Activated CD8-positive, alpha-beta memory T cell treated with anti-CD3 and anti-CD28 coated beads, Interleukin-2, amount 10 ng/mL, durations not matched to agents 7 days and 5 days (primary cell): ENCODE results near the gene TMEM217. TPM values are rescaled to one million over a fixed set of nuclear protein-coding genes. Genes with fewer than 3 reads are reported as not detected.
"Not testable (repeated sequence)": the region's sequence is repeated elsewhere in the genome, so short reads cannot be mapped to it uniquely, and the experiment has no call there.

ENCODE experiments used
- ATAC-seq: fragments of 150-1000 bp; cut with Tn5 transposase; one replicate; pipeline ENCODE4 v1.10.0; 2021; ENCODE audit warnings: moderate library complexity
- CTCF ChIA-PET: fragments of 350-600 bp; sonication (Branson Sonifier 250); formaldehyde crosslinking; loops from one replicate; lab custom pipeline; 2021; ENCODE audit warnings: antibody characterized with exemption; lab: Charles Lee
- DNase-seq: peaks from one replicate; pipeline ENCODE4 v3.0.0-alpha.2; 2020
- H3K27ac Mint-ChIP-seq: one replicate; pipeline ENCODE4 v1.8.0; 2021; ENCODE audit warnings: mild to moderate bottlenecking, mixed read lengths
- H3K27me3 Mint-ChIP-seq: one replicate; pipeline ENCODE4 v1.8.0; 2021; ENCODE audit warnings: mixed read lengths
- H3K36me3 Mint-ChIP-seq: one replicate; pipeline ENCODE4 v1.8.0; 2021; ENCODE audit warnings: mild to moderate bottlenecking, mixed read lengths
- H3K4me1 Mint-ChIP-seq: one replicate; pipeline ENCODE4 v1.8.0; 2021; ENCODE audit warnings: mixed read lengths
- H3K4me3 Mint-ChIP-seq: one replicate; pipeline ENCODE4 v1.8.0; 2021; ENCODE audit warnings: mild to moderate bottlenecking, moderate library complexity, mixed read lengths
- H3K9me3 Mint-ChIP-seq: one replicate; pipeline ENCODE4 v1.8.0; 2022; ENCODE audit warnings: low read depth, mixed read lengths
- total RNA-seq, 2 experiments: library from RNA; stranded (reverse); gene quantifications; one replicate each; pipeline ENCODE4 v1.2.3, GENCODE V29; 2021

Gene TMEM217
- 1 to 10 TPM; 2.7 to 5.7 TPM for total RNA-seq

DNA sequence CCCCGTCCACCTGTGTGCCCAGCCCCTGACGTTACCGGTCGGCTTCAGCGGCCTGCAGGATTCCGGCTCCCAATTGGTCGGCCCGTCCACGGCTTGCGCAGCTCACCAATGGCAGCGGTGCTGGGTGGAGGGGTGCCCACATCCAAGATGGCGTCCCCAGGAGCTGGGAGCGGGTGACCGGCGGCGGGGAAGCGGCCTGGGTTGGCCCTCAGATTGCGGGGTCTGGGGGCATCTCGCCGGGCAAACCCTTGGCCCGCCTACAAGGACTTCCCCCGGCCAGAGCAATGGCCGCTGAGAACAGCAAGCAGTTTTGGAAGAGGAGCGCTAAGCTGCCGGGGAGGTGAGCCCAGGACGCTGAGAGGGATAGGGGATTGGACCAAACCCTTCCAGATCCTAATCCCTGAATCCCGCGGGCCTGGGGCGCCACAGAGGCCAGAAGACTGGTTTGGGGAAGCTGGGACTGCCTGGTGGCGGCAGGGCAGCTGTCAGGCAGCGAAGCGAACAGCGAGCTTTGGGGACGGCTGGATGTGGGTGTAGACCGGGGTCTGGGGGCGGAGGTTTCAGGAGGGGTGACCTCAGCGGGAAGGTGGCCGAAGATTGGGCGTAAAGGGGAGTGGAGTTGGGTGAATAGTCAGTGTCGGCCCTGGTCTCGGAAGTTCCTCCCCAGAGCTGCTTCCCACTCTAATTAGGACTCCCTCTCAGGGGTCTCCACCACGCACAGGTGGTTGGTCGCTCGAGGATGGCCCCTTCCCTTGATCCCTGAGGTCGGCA is at the start of gene TMEM217, which contains the start of gene TBC1D22B:
Gene TMEM217 (minus strand): TSS at position 511 of the 771 bp plus-strand sequence. CDS start 39,114 bp downstream, outside the sequence.
Gene TBC1D22B (plus strand): TSS at position 139 of the 771 bp plus-strand sequence. CDS start 146 bp downstream, at position 285.
- peak; percentile 99 for ATAC-seq
- CTCF ChIA-PET, result interaction anchor here (0.7 to 2.1 kb wide), 11 partner anchors 13 to 240 kb away, joined by 3 to 8 read pairs (median 3); partner anchors contain the start of genes CMTR1 and PIM1
- DNase-seq, result peak; percentile 98
- H3K27me3 Mint-ChIP-seq, result no peaks in the 10 kb centered on the region
- H3K36me3 Mint-ChIP-seq, result peaks cover 17% of the 10 kb centered on the region
- H3K4me3 Mint-ChIP-seq, result peak within 1 kb of the TSS; percentile 82
- peak within 1 kb of the TSS; percentile 98 for H3K27ac Mint-ChIP-seq
- H3K4me1 Mint-ChIP-seq, result peaks cover 42% of the 10 kb centered on the region
- H3K9me3 Mint-ChIP-seq, result no peaks in the 10 kb centered on the region

DNA sequence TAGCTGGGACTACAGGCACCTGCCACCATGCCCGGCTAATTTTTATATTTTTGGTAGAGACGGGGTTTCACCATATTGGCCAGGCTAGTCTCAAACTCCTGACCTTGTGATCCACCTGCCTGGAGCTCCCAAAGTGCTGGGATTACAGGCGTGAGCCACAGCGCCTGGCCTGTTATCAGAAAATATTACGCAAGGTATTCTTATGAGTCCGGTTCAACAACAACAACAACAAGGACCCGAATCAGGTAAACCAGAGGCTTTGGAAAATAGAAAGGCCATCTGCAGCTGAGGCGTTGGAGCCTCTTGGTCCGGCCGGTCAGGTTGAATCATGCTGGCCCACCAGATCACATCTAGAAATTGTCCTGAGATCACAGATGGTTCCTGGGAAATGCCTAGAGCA is 49.5 kb upstream of the TMEM217 start:
- H3K4me1 Mint-ChIP-seq, H3K4me3 Mint-ChIP-seq, DNase-seq, H3K27ac Mint-ChIP-seq, H3K9me3 Mint-ChIP-seq, H3K27me3 Mint-ChIP-seq, ATAC-seq: not testable (repeated sequence)
- H3K36me3 Mint-ChIP-seq, result peaks cover 10% of the 10 kb centered on the region
- CTCF ChIA-PET, result interaction anchor here (0.6 to 1.3 kb wide), 3 partner anchors 16 to 68 kb away, joined by 3 read pairs; no protein-coding TSS in a partner anchor

DNA sequence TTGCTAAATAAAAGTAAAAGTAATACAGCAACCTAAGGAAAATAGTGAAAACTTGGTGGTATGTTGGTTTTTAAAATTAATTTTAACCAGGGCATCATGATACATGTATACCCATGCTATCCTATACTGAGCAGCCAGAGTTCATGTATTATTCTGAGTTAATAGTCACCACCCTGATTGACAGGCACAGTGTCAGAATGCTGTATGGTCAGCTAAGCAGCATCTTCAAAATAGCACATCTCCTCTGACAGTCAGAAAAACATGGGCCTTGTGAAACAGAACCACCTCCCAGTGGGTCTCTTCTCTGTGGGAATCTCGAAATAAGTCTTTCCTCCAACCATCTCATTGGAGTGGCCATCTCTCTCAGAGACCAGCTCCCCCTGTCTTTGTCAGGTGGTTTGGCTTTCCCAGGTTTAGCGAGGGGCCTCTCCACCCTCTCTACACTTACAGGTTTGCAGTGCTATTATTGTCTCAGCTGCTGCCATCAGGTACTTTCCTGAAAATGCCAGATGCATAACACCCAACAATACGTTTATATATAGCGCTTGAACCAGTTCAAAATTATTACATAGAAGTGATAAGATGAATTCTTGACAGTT is 48.8 kb upstream of the TMEM217 start:
- Mint-ChIP-seq H3K9me3 (no peaks in the 10 kb centered on the region), H3K27ac (no peak overlapping the region), H3K4me1 (peaks cover 9% of the 10 kb centered on the region), H3K36me3 (peaks cover 10% of the 10 kb centered on the region), H3K27me3 (no peaks in the 10 kb centered on the region), H3K4me3 (no peak overlapping the region)
- CTCF ChIA-PET, result interaction anchor here (0.6 to 1.3 kb wide), 3 partner anchors 19 to 68 kb away, joined by 3 to 5 read pairs (median 3); no protein-coding TSS in a partner anchor
- ATAC-seq, result no peak
- no peak for DNase-seq

DNA sequence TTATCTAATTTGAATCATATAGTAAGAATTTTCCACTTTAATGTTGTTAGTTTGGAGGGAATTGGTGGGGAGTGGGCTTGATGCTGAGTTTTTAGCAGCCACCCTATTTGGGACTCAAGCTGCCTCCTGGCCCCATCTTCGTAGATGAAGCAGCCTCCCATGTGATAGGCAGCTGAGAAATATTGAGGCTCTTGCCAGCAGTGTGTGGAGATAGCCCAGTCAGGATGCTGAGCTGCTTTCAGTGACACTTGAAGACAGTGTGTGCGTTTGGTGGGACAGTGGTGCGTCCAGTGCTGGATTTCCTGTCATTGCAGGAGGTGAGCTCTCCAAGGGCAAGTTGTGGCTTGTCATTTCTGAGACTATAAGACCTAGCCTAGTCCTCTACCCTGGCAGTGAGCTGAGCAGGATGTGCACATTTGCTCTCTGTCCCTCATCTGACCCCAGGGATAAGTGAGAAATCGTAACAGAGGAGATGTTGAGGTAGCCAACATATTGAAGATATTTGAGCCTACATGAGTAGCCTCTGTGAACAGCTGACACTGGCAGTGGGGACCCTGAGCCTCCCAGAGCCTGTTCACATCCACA is 48.0 kb upstream of the TMEM217 start:
- Mint-ChIP-seq H3K27ac (no peak overlapping the region), H3K9me3 (no peaks in the 10 kb centered on the region), H3K4me1 (peaks cover 7% of the 10 kb centered on the region), H3K4me3 (no peak overlapping the region), H3K36me3 (peaks cover 12% of the 10 kb centered on the region), H3K27me3 (no peaks in the 10 kb centered on the region)
- no peak for DNase-seq
- ATAC-seq, result no peak
- CTCF ChIA-PET, result interaction anchor here (1.0 to 4.7 kb wide), 4 partner anchors 9 to 284 kb away, joined by 4 to 26 read pairs (median 7); no protein-coding TSS in a partner anchor

DNA sequence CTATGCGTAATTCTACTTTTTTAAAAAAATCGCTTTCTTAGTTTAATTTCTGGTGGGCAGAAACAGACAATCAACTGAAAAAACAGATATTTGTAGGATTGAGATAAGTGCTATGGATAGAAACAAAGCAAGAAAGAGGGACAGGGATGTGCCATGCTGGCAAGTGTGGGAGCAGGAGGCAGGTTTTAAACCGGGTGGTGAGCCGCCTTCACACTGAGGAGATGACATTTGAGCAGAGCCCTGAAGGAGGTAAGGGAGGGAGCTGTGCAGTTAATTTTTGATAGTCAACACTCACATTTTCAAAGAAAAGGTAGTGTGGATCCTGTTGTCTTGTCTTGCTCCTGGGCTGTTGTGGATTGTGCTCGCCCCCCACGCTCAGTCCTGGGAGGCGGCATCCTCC is 46.8 kb upstream of the TMEM217 start:
- no peaks in the 10 kb centered on the region for H3K9me3 Mint-ChIP-seq
- no peak overlapping the region for H3K4me3 Mint-ChIP-seq
- no peaks in the 10 kb centered on the region for H3K27me3 Mint-ChIP-seq
- peaks cover 16% of the 10 kb centered on the region for H3K36me3 Mint-ChIP-seq
- ATAC-seq, result no peak
- peaks cover 6% of the 10 kb centered on the region for H3K4me1 Mint-ChIP-seq
- DNase-seq, result no peak
- H3K27ac Mint-ChIP-seq, result no peak overlapping the region
- CTCF ChIA-PET, result interaction anchor here (1.0 to 4.7 kb wide), 5 partner anchors 11 to 283 kb away, joined by 3 to 26 read pairs (median 4); no protein-coding TSS in a partner anchor

DNA sequence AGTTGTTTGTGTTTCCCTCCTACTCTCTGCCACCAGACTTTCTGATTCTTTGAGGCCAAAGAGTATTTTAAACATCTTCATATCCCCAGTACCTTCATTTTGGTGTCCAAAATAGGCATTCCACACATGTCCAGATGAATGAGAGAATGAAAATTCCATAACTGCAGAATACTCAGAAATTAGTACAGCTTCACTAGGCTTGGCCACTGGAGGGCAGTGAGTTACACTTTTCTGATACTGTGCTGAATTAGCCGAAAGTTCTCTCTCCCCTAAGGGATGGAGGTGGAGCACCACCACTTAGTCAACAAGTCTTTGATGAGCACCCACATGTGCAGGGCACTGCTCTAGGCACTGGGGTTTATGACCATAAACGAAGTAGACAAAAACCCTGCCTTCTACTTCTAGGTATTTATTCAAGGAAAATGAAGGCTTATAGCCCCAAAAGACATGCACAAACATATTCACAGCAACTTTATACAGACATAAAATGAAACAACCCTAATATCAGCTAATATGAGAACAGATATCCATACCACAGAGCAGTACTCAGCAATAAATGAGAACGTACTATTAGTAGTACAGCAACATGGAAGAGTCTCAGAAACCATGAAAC is 46.1 kb upstream of the TMEM217 start:
- ATAC-seq (peak; percentile 72), DNase-seq (no peak)
- no peaks in the 10 kb centered on the region for H3K9me3 Mint-ChIP-seq
- H3K36me3 Mint-ChIP-seq, result peaks cover 15% of the 10 kb centered on the region
- H3K4me3 Mint-ChIP-seq, result no peak overlapping the region
- no peaks in the 10 kb centered on the region for H3K27me3 Mint-ChIP-seq
- CTCF ChIA-PET, result interaction anchor here (1.0 to 4.7 kb wide), 6 partner anchors 9 to 140 kb away, joined by 3 to 26 read pairs (median 4); no protein-coding TSS in a partner anchor
- peaks cover 7% of the 10 kb centered on the region for H3K4me1 Mint-ChIP-seq
- no peak overlapping the region for H3K27ac Mint-ChIP-seq

DNA sequence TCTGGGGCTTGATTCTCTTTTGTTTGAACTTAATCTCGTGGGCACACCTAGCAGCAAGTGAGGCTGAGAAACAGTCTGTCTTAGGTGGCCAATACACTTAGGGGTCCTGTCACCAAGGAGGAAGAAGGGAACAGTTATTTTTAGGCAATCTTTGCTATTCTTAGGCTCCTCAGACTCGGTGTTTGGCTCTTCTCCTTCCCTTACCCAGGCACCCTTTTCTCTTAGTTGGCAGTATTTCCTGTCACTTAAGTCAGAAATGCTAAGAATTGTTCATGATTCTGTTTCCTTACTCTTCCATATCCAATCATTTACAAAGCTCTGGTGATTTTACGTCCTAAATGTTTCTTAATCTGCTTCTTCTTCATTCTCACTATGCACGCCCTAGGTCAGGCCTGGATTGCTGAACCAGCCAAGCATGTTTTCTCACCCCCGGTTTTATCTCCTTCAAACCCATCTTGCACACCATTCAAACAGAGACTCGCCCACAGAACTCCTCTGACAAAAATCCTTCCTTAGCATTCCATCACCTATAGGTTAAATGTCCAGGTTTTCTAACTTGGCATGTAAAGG is 45.2 kb upstream of the TMEM217 start:
- CTCF ChIA-PET, result interaction anchor here (1.0 to 4.7 kb wide), 8 partner anchors 9 to 78 kb away, joined by 3 to 26 read pairs (median 4); no protein-coding TSS in a partner anchor
- Mint-ChIP-seq H3K36me3 (peaks cover 19% of the 10 kb centered on the region), H3K4me3 (no peak overlapping the region), H3K27me3 (no peaks in the 10 kb centered on the region), H3K27ac (no peak overlapping the region), H3K9me3 (no peaks in the 10 kb centered on the region), H3K4me1 (peaks cover 9% of the 10 kb centered on the region)
- DNase-seq (no peak), ATAC-seq (no peak)

DNA sequence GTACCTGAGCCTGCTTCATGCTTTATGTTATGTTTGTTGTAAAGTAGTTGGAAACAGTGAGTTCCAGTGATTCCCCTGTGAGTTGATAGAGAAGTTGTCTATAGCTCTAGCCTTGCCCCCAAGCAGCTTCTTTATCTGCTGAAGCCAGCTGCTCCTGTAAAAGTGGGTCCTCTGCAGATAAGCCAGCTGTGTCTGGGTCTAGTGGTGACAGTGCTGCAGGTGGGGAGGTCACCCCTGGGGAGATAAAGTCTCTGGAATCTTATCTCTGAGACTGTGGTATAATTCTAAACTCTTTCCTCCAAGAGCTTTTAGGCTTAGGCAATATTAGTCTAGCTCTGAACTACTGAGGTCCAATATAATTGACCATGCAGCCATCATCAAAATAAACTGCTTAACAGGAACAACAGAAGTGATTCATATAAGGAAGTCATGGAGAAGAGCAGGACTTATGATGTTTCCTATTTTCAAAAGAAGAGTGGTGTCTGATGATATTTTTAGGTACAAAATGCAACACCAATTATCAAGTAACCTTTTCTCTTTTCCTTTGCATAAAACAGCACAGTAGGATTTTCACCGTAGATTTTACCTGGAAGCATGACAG is 44.2 kb upstream of the TMEM217 start:
- Mint-ChIP-seq H3K4me1 (peaks cover 9% of the 10 kb centered on the region), H3K9me3 (no peaks in the 10 kb centered on the region), H3K27ac (no peak overlapping the region), H3K4me3 (no peak overlapping the region), H3K27me3 (no peaks in the 10 kb centered on the region), H3K36me3 (peaks cover 24% of the 10 kb centered on the region)
- DNase-seq, result no peak
- no peak for ATAC-seq
- CTCF ChIA-PET, result interaction anchor here (1.0 to 4.7 kb wide), 6 partner anchors 8 to 519 kb away, joined by 3 to 26 read pairs (median 3); no protein-coding TSS in a partner anchor

DNA sequence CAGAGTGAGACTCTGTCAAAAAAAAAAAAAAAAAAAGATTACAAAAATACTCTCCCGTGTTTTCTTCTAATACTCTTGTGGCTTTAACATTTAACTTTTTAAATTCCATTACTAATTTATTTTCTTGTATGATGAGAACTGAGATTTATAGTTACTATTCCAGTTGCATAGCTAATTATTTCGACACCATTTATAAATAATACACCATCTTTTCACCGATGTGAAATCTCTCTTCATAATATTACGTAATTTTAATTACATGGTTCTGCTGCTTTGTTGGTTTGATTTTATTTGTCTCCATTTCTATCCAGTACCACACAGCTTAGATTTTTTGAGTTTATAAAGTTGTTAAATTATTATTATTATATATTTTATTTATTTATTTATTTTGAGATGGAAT is 42.0 kb upstream of the TMEM217 start:
- CTCF ChIA-PET, result interaction anchor here (0.6 to 2.1 kb wide), 4 partner anchors 11 to 415 kb away, joined by 3 to 6 read pairs (median 4); partner anchors contain the start of gene C6orf89
- Mint-ChIP-seq H3K36me3 (peaks cover 34% of the 10 kb centered on the region), H3K4me1 (peaks cover 5% of the 10 kb centered on the region), H3K9me3 (no peaks in the 10 kb centered on the region), H3K4me3 (no peak overlapping the region), H3K27ac (no peak overlapping the region), H3K27me3 (no peaks in the 10 kb centered on the region)
- ATAC-seq (no peak), DNase-seq (no peak)

DNA sequence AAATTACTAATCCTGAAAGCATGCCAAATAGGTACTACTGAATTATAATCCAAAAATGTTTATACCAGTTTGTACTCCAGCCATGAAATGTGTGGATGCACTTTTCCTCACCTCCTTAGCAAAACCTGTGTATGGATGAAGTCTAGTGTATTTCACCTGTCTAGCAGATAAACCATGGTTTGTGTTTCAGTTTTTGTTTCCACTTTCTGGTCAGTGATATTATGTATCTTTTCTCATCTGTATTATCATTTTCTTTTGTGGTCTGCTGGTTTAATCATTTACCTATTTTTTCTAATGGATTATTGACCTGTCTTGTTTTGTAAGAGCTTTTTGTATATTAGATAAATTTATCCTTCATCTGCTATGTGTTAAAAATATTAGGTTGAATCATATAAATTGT is 41.0 kb upstream of the TMEM217 start:
- ATAC-seq (no peak), DNase-seq (no peak)
- H3K36me3 Mint-ChIP-seq, result peaks cover 39% of the 10 kb centered on the region
- H3K4me3 Mint-ChIP-seq, result no peak overlapping the region
- H3K27ac Mint-ChIP-seq, result no peak overlapping the region
- H3K9me3 Mint-ChIP-seq, result no peaks in the 10 kb centered on the region
- no peaks in the 10 kb centered on the region for H3K27me3 Mint-ChIP-seq
- CTCF ChIA-PET, result interaction anchor here (0.6 to 2.1 kb wide), 5 partner anchors 10 to 493 kb away, joined by 3 to 6 read pairs (median 5); no protein-coding TSS in a partner anchor
- H3K4me1 Mint-ChIP-seq, result peaks cover 5% of the 10 kb centered on the region

DNA sequence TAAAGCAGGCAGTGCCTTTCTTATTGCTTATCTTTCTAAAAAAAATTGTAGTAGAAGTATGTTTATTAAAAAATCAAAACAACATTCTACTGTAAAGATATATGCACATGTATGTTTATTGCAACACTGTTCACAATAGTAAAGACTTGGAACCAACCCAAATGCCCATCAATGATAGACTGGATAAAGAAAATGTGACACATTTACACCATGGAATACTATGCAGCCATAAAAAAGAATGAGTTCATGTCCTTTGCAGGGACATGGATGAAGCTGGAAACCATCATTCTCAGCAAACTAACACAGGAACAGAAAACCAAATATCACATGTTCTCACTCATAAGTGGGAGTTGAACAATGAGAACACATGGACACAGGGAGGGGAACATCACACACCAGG is 39.7 kb upstream of the TMEM217 start:
- H3K9me3 Mint-ChIP-seq, ATAC-seq, H3K27me3 Mint-ChIP-seq, DNase-seq, H3K4me3 Mint-ChIP-seq, H3K27ac Mint-ChIP-seq, H3K4me1 Mint-ChIP-seq: not testable (repeated sequence)
- H3K36me3 Mint-ChIP-seq, result peaks cover 44% of the 10 kb centered on the region
- CTCF ChIA-PET, result interaction anchor here (0.8 to 1.3 kb wide), 2 partner anchors 17 to 28 kb away, joined by 3 to 4 read pairs; no protein-coding TSS in a partner anchor

DNA sequence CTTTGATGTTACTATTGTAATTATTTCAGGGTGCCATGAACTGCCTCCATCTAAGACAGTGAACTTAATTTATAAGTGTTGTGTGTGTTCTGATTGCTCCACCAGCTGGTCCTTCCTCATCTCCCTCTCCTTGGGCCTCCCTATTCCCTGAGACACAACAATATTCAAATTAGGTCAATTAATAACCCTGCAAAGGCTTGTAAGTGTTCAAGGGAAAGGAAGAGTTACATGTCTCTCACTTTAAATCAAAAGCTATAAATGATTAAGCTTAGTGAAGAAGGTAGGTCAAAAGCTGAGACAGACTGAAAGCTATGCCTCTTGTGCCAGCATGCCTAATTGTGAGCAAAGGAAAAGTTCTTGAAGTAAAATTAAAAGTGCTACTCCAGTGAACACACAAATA is 35.5 kb upstream of the TMEM217 start:
- Mint-ChIP-seq H3K27ac (no peak overlapping the region), H3K27me3 (no peaks in the 10 kb centered on the region), H3K4me3 (no peak overlapping the region), H3K9me3 (no peaks in the 10 kb centered on the region), H3K4me1 (peaks cover 32% of the 10 kb centered on the region), H3K36me3 (peaks cover 57% of the 10 kb centered on the region)
- ATAC-seq, result no peak
- no peak for DNase-seq
- CTCF ChIA-PET, result interaction anchor here (1.7 to 3.6 kb wide), 3 partner anchors 9 to 275 kb away, joined by 4 to 10 read pairs (median 9); no protein-coding TSS in a partner anchor
